ENCODE data around the gene MOXD1.

MOXD1 gene

DNA sequence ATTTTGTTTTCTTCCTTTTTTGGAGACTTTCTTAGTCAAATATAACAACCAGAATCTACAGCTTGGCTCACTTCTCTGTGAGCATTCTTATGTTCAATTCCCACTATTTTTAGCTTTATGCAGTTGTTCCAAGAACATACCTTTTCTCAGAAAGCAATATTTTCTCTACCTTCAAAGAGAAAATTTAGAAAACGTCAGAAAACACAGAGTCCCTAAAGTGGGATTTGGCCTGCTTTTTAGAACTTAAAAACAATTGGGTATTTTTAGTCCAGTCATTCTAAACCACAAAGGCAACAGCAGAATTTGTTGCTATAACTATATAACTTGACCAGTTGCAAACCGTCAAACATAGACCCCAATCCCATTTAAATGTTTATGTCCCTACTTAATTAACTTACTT, 133.1 kb downstream of the MOXD1 start:
- POLR2A ChIA-PET: no interaction called here
- no peaks in the 10 kb centered on the region for H3K9me3 ChIP-seq (ENCODE audit: control insufficient read depth, insufficient read depth, low read depth, low read length)
- CTCF ChIA-PET: interaction anchor here (0.7 to 9.8 kb wide), 8 partner anchors 7 to 352 kb away, joined by 3 to 176 read pairs (median 5); no protein-coding TSS in a partner anchor
- no peaks in the 10 kb centered on the region for H3K4me1 ChIP-seq (ENCODE audit: control insufficient read depth, insufficient read depth, low read length)
- H3K27ac ChIP-seq (ENCODE audit: extremely low read depth, low read depth, low read length): no peak overlapping the region
- no peak overlapping the region for H3K4me3 ChIP-seq (ENCODE audit: low read depth, low read length)
- no peaks in the 10 kb centered on the region for H3K36me3 ChIP-seq (ENCODE audit: control insufficient read depth in 2 of 2, insufficient read depth in 1 of 2, low read length in 2 of 2)
- TF ChIP-seq, protein P1, sequence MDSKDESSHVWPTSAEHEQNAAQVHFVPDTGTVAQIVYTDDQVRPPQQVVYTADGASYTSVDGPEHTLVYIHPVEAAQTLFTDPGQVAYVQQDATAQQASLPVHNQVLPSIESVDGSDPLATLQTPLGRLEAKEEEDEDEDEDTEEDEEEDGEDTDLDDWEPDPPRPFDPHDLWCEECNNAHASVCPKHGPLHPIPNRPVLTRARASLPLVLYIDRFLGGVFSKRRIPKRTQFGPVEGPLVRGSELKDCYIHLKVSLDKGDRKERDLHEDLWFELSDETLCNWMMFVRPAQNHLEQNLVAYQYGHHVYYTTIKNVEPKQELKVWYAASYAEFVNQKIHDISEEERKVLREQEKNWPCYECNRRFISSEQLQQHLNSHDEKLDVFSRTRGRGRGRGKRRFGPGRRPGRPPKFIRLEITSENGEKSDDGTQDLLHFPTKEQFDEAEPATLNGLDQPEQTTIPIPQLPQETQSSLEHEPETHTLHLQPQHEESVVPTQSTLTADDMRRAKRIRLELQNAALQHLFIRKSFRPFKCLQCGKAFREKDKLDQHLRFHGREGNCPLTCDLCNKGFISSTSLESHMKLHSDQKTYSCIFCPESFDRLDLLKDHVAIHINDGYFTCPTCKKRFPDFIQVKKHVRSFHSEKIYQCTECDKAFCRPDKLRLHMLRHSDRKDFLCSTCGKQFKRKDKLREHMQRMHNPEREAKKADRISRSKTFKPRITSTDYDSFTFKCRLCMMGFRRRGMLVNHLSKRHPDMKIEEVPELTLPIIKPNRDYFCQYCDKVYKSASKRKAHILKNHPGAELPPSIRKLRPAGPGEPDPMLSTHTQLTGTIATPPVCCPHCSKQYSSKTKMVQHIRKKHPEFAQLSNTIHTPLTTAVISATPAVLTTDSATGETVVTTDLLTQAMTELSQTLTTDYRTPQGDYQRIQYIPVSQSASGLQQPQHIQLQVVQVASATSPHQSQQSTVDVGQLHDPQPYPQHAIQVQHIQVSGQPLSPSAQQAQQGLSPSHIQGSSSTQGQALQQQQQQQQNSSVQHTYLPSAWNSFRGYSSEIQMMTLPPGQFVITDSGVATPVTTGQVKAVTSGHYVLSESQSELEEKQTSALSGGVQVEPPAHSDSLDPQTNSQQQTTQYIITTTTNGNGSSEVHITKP (tag by site-specific recombination; IDR thresholded peaks at IDR 0.05): no peak
- TF ChIP-seq ZNF169 (tag by site-specific recombination; IDR thresholded peaks at IDR 0.05): no peak
- TF ChIP-seq, protein P2, sequence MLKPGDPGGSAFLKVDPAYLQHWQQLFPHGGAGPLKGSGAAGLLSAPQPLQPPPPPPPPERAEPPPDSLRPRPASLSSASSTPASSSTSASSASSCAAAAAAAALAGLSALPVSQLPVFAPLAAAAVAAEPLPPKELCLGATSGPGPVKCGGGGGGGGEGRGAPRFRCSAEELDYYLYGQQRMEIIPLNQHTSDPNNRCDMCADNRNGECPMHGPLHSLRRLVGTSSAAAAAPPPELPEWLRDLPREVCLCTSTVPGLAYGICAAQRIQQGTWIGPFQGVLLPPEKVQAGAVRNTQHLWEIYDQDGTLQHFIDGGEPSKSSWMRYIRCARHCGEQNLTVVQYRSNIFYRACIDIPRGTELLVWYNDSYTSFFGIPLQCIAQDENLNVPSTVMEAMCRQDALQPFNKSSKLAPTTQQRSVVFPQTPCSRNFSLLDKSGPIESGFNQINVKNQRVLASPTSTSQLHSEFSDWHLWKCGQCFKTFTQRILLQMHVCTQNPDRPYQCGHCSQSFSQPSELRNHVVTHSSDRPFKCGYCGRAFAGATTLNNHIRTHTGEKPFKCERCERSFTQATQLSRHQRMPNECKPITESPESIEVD (tag by site-specific recombination; IDR thresholded peaks at IDR 0.05): no peak
- TF ChIP-seq ZBTB21 (tag by site-specific recombination; IDR thresholded peaks at IDR 0.05): no peak
- no peak for TF ChIP-seq ZNF843 (tag by site-specific recombination; IDR thresholded peaks at IDR 0.05)
- TF ChIP-seq, protein P3, sequence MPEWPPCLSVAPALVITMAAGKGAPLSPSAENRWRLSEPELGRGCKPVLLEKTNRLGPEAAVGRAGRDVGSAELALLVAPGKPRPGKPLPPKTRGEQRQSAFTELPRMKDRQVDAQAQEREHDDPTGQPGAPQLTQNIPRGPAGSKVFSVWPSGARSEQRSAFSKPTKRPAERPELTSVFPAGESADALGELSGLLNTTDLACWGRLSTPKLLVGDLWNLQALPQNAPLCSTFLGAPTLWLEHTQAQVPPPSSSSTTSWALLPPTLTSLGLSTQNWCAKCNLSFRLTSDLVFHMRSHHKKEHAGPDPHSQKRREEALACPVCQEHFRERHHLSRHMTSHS (tag by site-specific recombination; IDR thresholded peaks at IDR 0.05): no peak
- no peak for TF ChIP-seq KLF16 (tag by site-specific recombination; IDR thresholded peaks at IDR 0.05)
- TF ChIP-seq ZNF529 (tag by site-specific recombination; IDR thresholded peaks at IDR 0.05; ENCODE audit: insufficient replicate concordance): no peak
- TF ChIP-seq, protein P4, sequence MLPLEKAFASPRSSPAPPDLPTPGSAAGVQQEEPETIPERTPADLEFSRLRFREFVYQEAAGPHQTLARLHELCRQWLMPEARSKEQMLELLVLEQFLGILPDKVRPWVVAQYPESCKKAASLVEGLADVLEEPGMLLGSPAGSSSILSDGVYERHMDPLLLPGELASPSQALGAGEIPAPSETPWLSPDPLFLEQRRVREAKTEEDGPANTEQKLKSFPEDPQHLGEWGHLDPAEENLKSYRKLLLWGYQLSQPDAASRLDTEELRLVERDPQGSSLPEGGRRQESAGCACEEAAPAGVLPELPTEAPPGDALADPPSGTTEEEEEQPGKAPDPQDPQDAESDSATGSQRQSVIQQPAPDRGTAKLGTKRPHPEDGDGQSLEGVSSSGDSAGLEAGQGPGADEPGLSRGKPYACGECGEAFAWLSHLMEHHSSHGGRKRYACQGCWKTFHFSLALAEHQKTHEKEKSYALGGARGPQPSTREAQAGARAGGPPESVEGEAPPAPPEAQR (tag by site-specific recombination; IDR thresholded peaks at IDR 0.05): no peak
- no peak for TF ChIP-seq ZNF785 (tag by site-specific recombination; IDR thresholded peaks at IDR 0.05)
- no peak for TF ChIP-seq ZBTB1 (tag by site-specific recombination; IDR thresholded peaks at IDR 0.05)

DNA sequence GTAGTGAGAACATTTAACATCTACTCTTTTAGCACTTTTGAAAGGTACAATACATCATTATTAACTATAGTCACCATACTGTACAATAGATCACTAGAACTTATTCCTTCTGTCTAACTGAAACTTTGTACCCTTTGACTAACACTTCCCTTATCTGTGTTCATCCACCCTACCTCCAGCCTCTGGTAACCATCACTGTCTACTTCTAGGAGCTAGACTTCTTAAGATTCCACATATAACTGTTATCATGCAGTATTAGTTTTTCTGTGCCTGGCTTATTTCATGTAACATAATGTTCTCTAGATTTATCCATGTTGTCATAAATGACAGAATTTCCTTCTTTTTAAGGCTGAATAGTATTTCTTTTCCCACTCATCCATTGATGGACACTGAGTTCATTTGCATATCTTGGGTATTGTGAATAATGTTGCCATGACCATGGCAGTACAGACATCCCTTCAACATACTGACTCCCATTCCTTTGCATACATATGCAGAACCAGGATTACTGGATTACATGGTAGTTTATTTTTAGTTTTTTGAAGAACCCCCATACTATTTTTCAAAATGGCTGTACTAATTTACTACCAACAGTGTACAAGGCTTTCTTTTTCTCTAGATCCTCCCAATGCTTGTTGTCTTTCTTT, 135.7 kb downstream of the MOXD1 start:
- Histone ChIP-seq H3K4me1 (ENCODE audit: control insufficient read depth, insufficient read depth, low read length) (no peaks in the 10 kb centered on the region), H3K27ac (ENCODE audit: extremely low read depth, low read depth, low read length) (no peak overlapping the region), H3K4me3 (ENCODE audit: low read depth, low read length) (no peak overlapping the region), H3K36me3 (ENCODE audit: control insufficient read depth in 2 of 2, insufficient read depth in 1 of 2, low read length in 2 of 2) (no peaks in the 10 kb centered on the region), H3K9me3 (ENCODE audit: control insufficient read depth, insufficient read depth, low read depth, low read length) (no peaks in the 10 kb centered on the region)
- CTCF ChIA-PET: interaction anchor here (1.5 to 9.8 kb wide), 3 partner anchors 15 to 350 kb away, joined by 4 to 176 read pairs (median 8); no protein-coding TSS in a partner anchor
- POLR2A ChIA-PET: no interaction called here
- TF ChIP-seq, protein P5, sequence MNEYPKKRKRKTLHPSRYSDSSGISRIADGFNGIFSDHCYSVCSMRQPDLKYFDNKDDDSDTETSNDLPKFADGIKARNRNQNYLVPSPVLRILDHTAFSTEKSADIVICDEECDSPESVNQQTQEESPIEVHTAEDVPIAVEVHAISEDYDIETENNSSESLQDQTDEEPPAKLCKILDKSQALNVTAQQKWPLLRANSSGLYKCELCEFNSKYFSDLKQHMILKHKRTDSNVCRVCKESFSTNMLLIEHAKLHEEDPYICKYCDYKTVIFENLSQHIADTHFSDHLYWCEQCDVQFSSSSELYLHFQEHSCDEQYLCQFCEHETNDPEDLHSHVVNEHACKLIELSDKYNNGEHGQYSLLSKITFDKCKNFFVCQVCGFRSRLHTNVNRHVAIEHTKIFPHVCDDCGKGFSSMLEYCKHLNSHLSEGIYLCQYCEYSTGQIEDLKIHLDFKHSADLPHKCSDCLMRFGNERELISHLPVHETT (tag by site-specific recombination; IDR thresholded peaks at IDR 0.05): no peak
- TF ChIP-seq YY2 (tag by site-specific recombination; IDR thresholded peaks at IDR 0.05): no peak
